Measurements from ENCODE around the gene KCNJ15. TPM values are rescaled to one million over a fixed set of nuclear protein-coding genes. Genes with fewer than 3 reads are reported as not detected.

KCNJ15 gene
- total and polyA plus RNA-seq, 2 of the 4 experiments (the other 2 are of a cell fraction) = under 0.01 to 0.07 TPM

DNA sequence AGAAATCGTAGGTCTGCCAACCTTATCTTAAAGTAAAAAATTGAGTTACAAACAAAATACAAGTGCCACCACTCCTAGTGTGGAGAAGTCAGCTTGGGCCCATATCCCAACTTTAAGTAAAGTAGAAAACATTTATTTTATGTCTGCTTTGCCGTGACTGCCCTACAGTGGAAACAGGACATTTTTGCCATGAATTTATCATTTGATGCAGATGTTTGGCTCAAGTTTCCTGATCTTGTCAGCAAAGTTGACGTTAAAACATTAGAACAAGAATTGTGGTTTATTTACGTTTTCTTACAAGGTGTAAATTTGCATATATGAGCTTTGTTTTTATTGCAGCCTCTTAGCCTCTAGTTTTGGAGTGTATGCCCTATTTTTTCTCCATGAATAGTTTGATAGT, 17.1 kb upstream of the KCNJ15 start:
- dilution Hi-C loops (cut with HindIII; ENCODE audit: low sequenced_read_pairs, unreplicated experiment) = no loop called here
- Histone ChIP-seq H3K56ac (ENCODE audit: extremely low read depth, insufficient read depth, low read length) (no peak overlapping the region), H3K23ac (ENCODE audit: low read depth, low read length) (no peak overlapping the region), H4K5ac (ENCODE audit: low read depth, low read length) (no peak overlapping the region), H2AFZ (replicated peaks; ENCODE audit: low read length, poor library complexity) (no peak overlapping the region), H3K27ac (ENCODE audit: insufficient read depth, low read length) (no peak overlapping the region), H2BK5ac (ENCODE audit: low read depth, low read length, poor library complexity, severe bottlenecking) (no peak overlapping the region), H3K4me2 (ENCODE audit: low read depth, low read length) (no peak overlapping the region), H3K14ac (replicated peaks; ENCODE audit: low read depth, low read length) (no peak overlapping the region), H3K4ac (ENCODE audit: low read depth, low read length) (no peak overlapping the region), H3K79me1 (ENCODE audit: low read depth in 1 of 2, low read length in 2 of 2) (no peaks in the 10 kb centered on the region), H3K9me1 (ENCODE audit: insufficient read depth, low read length) (peaks cover 2% of the 10 kb centered on the region; the same call in 1 of the 2 replicates), H2BK20ac (ENCODE audit: low read depth, low read length) (no peak overlapping the region), H4K91ac (ENCODE audit: insufficient read depth, low read depth, low read length) (no peak overlapping the region), H3K9ac (ENCODE audit: low read depth, low read length) (no peak overlapping the region), H3K18ac (ENCODE audit: low read depth, low read length) (no peak overlapping the region), H3K9me3 (ENCODE audit: control insufficient read depth, insufficient read depth, low read length) (no peaks in the 10 kb centered on the region; the same call in 1 of the 2 replicates), H3K36me3 (ENCODE audit: control insufficient read depth, insufficient read depth, low read length) (no peaks in the 10 kb centered on the region), H2AK9ac (replicated peaks; ENCODE audit: low read depth, low read length, poor library complexity) (no peak overlapping the region), H2BK15ac (ENCODE audit: low read depth, low read length) (no peak overlapping the region), H3K4me1 (ENCODE audit: control insufficient read depth, insufficient read depth, low read length) (peaks cover 3% of the 10 kb centered on the region; the same call in 1 of the 2 replicates), H4K20me1 (ENCODE audit: insufficient read depth, low read length) (no peaks in the 10 kb centered on the region), H4K8ac (ENCODE audit: low read depth in 2 of 2, low read length in 2 of 2) (no peak overlapping the region), H2BK120ac (ENCODE audit: low read depth, low read length) (no peak overlapping the region), H3K4me3 (ENCODE audit: insufficient read depth, low read depth, low read length) (no peak overlapping the region), H2AK5ac (ENCODE audit: low read depth, low read length) (no peak overlapping the region), H3K27me3 (ENCODE audit: control insufficient read depth, insufficient read depth, low read length) (no peaks in the 10 kb centered on the region)
- ATAC-seq (ENCODE audit: low read depth) (no peak), DNase-seq (no peak)
- POLR2A ChIA-PET (ENCODE audit: unreplicated experiment) = no interaction called here
- WGBS, 2 experiments (ENCODE audit: extremely low coverage in 2 of 2, insufficient read length in 1 of 2) = 60% methylated on average over 1 of the region's 4 CpGs; no CpG with 5 or more reads in 1 of the 2 experiments
- in situ Hi-C loops (cut with MboI; ENCODE audit: low sequenced_read_pairs) = no loop called here
- TF ChIP-seq RCOR1 (IDR thresholded peaks at IDR 0.05; ENCODE audit: insufficient replicate concordance, low read length) (no peak), MAFK (IDR thresholded peaks at IDR 0.05; ENCODE audit: low read depth, low read length) (no peak), BHLHE40 (IDR thresholded peaks at IDR 0.05; ENCODE audit: low read depth, low read length) (no peak), POLR2A (IDR thresholded peaks at IDR 0.05; ENCODE audit: low read depth, low read length) (no peak), CEBPB (IDR thresholded peaks at IDR 0.05; ENCODE audit: low read depth, low read length) (no peak), RFX5 (IDR thresholded peaks at IDR 0.05; ENCODE audit: low read depth, low read length) (no peak), RAD21 (IDR thresholded peaks at IDR 0.05; ENCODE audit: low read length) (no peak)
- TF ChIP-seq, protein P1, sequence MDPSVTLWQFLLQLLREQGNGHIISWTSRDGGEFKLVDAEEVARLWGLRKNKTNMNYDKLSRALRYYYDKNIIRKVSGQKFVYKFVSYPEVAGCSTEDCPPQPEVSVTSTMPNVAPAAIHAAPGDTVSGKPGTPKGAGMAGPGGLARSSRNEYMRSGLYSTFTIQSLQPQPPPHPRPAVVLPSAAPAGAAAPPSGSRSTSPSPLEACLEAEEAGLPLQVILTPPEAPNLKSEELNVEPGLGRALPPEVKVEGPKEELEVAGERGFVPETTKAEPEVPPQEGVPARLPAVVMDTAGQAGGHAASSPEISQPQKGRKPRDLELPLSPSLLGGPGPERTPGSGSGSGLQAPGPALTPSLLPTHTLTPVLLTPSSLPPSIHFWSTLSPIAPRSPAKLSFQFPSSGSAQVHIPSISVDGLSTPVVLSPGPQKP (IDR thresholded peaks at IDR 0.05; ENCODE audit: borderline replicate concordance, low read depth, low read length) = no peak
- TF ChIP-seq, protein P2, sequence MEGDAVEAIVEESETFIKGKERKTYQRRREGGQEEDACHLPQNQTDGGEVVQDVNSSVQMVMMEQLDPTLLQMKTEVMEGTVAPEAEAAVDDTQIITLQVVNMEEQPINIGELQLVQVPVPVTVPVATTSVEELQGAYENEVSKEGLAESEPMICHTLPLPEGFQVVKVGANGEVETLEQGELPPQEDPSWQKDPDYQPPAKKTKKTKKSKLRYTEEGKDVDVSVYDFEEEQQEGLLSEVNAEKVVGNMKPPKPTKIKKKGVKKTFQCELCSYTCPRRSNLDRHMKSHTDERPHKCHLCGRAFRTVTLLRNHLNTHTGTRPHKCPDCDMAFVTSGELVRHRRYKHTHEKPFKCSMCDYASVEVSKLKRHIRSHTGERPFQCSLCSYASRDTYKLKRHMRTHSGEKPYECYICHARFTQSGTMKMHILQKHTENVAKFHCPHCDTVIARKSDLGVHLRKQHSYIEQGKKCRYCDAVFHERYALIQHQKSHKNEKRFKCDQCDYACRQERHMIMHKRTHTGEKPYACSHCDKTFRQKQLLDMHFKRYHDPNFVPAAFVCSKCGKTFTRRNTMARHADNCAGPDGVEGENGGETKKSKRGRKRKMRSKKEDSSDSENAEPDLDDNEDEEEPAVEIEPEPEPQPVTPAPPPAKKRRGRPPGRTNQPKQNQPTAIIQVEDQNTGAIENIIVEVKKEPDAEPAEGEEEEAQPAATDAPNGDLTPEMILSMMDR (conservative IDR thresholded peaks at IDR 0.05; ENCODE audit: low read depth, low read length) = no peak
- TF ChIP-seq, protein P3, sequence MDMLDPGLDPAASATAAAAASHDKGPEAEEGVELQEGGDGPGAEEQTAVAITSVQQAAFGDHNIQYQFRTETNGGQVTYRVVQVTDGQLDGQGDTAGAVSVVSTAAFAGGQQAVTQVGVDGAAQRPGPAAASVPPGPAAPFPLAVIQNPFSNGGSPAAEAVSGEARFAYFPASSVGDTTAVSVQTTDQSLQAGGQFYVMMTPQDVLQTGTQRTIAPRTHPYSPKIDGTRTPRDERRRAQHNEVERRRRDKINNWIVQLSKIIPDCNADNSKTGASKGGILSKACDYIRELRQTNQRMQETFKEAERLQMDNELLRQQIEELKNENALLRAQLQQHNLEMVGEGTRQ (IDR thresholded peaks at IDR 0.05; ENCODE audit: low read depth, low read length) = no peak
- CTCF ChIA-PET = no interaction called here
- intact Hi-C loops (cut with micrococcal nuclease) = no loop called here
- no TSS peak for BruUV-seq (replicated peaks)

Measured in IMR-90 (cell line).